OCI-LY7 (cell line): Measurements from ENCODE around the gene ACSM3. TPM values are rescaled to one million over a fixed set of nuclear protein-coding genes. Genes with fewer than 3 reads are reported as not detected.

ENCODE experiments used
- BruUV-seq: library from RNA; stranded (reverse); fragments of 400-500 nt; replicated peaks from 2 replicates; lab custom pipeline; 2021; lab: Mats Ljungman, UMichigan
- CTCF ChIA-PET: fragments of 300-600 bp; sonication (Branson Sonifier 250); formaldehyde crosslinking; loops from one replicate; lab custom pipeline; 2022; ENCODE audit warnings: antibody characterized with exemption; ENCODE audit not compliant: unreplicated experiment; lab: Charles Lee
- POLR2A ChIA-PET: fragments of 300-600 bp; sonication (Branson Sonifier 250); formaldehyde crosslinking; loops from one replicate; lab custom pipeline; 2022; ENCODE audit warnings: antibody characterized with exemption; lab: Charles Lee
- DNase-seq: peaks from one replicate; pipeline ENCODE4 v3.0.0-alpha.2; 2015; ENCODE audit warnings: low spot score
- H2AFZ ChIP-seq: fragments of 200-600 bp; sonication (generic), shearing (Covaris generic); 2 replicates; pipeline ENCODE4 v1.6.1; 2014; ENCODE audit warnings: mild to moderate bottlenecking, antibody characterized with exemption, low read length, moderate library complexity
- H3K27ac ChIP-seq: fragments of 200-600 bp; sonication (generic); 2 replicates; pipeline ENCODE4 v1.5.1; 2014; ENCODE audit warnings: mixed run types, low read depth, mild to moderate bottlenecking, moderate library complexity, low read length, inconsistent platforms; ENCODE audit not compliant: poor library complexity, severe bottlenecking
- H3K36me3 ChIP-seq: fragments of 200-600 bp; sonication (generic); 2 replicates; pipeline ENCODE4 v1.6.1; 2014; ENCODE audit warnings: mild to moderate bottlenecking, antibody characterized with exemption, low read length, moderate library complexity, mixed read lengths; ENCODE audit not compliant: insufficient read depth
- H3K4me1 ChIP-seq: fragments of 200-600 bp; sonication (generic); 2 replicates; pipeline ENCODE4 v1.5.1; 2014; ENCODE audit warnings: mild to moderate bottlenecking, low read length; ENCODE audit not compliant: insufficient read depth, poor library complexity, severe bottlenecking
- H3K4me2 ChIP-seq: fragments of 200-600 bp; sonication (generic); 2 replicates; pipeline ENCODE4 v1.6.1; 2014; ENCODE audit warnings: mild to moderate bottlenecking, low read length
- H3K4me3 ChIP-seq: fragments of 200-600 bp; sonication (generic); 2 replicates; pipeline ENCODE4 v1.5.1; 2014; ENCODE audit warnings: mild to moderate bottlenecking, low read depth, low read length; ENCODE audit not compliant: poor library complexity, severe bottlenecking
- H3K79me2 ChIP-seq: fragments of 200-600 bp; sonication (generic); 2 replicates; pipeline ENCODE4 v1.6.1; 2016; ENCODE audit warnings: low read depth, mild to moderate bottlenecking, low read length, moderate library complexity, mixed read lengths; ENCODE audit not compliant: insufficient read depth
- H3K9me2 ChIP-seq: fragments of 200-600 bp; sonication (generic); 2 replicates; pipeline ENCODE4 v1.6.1; 2016; ENCODE audit warnings: mild to moderate bottlenecking, low read length, mixed read lengths; ENCODE audit not compliant: insufficient read depth
- H3K9me3 ChIP-seq: fragments of 200-600 bp; sonication (generic); 2 replicates; pipeline ENCODE4 v1.6.1; 2014; ENCODE audit warnings: mild to moderate bottlenecking, mixed run types, low read length, mixed read lengths
- H4K20me1 ChIP-seq: fragments of 200-600 bp; sonication (generic); 2 replicates; pipeline ENCODE4 v1.6.1; 2014; ENCODE audit warnings: mild to moderate bottlenecking, antibody characterized with exemption, low read length, moderate library complexity, mixed read lengths; ENCODE audit not compliant: insufficient read depth
- CTCF ChIP-seq: fragments of 200-600 bp; sonication (generic); conservative IDR thresholded peaks from 2 replicates; pipeline ENCODE4 v1.5.1; 2014; ENCODE audit warnings: mild to moderate bottlenecking, antibody characterized with exemption, low read length, moderate library complexity, mixed read lengths
- EZH2phosphoT487 ChIP-seq: fragments of 200-600 bp; sonication (generic); IDR thresholded peaks from 2 replicates; pipeline ENCODE4 v1.6.1; 2018; ENCODE audit warnings: low read depth, borderline replicate concordance, mild to moderate bottlenecking, mixed run types, antibody characterized with exemption, low read length, moderate library complexity, mixed read lengths
- intact Hi-C: fragments of 100-400 bp; cut with micrococcal nuclease; formaldehyde crosslinking; loops from one replicate; pipeline ENCODE4 v1.10.0; 2022; ENCODE audit not compliant: unreplicated experiment
- total RNA-seq, 2 experiments: library from RNA; depleted of rRNA in 1 of 2; stranded (reverse); fragments of >200 nt in 1 of 2; shearing (Covaris generic) in 1 of 2; gene quantifications; 2 replicates each; pipeline ENCODE4 v1.2.3, GENCODE V29; 2014 to 2022

The ACSM3 gene
- total RNA-seq, 2 experiments from 2014 or later = 2.8 to 4.5 TPM

- TF ChIP-seq CTCF (no peak), EZH2phosphoT487 (no peak)
- DNase-seq = no peak
- intact Hi-C loops = no loop called here
- Histone ChIP-seq H3K9me2 (no peaks in the 10 kb centered on the region), H4K20me1 (peaks cover 11% of the 10 kb centered on the region), H3K4me3 (no peak overlapping the region), H3K9me3 (peaks cover 13% of the 10 kb centered on the region; the same call in 1 of the 2 replicates), H3K27ac (no peak overlapping the region), H3K4me2 (no peak overlapping the region), H2AFZ (no peak overlapping the region), H3K4me1 (peaks cover 8% of the 10 kb centered on the region), H3K79me2 (peaks cover 12% of the 10 kb centered on the region), H3K36me3 (peaks cover 8% of the 10 kb centered on the region; the same call in 1 of the 2 replicates)
- BruUV-seq = no TSS peak
- POLR2A ChIA-PET = interaction anchor here (0.6 kb wide), 1 partner anchor 86 kb away, joined by 3 read pairs; no protein-coding TSS in a partner anchor
- CTCF ChIA-PET = no interaction called here
These were observed 18.8 kb upstream of the ACSM3 start for GRCh38 chr16:20744922-20745440.

- intact Hi-C loops = no loop called here
- no peaks in the 10 kb centered on the region for H3K79me2 ChIP-seq
- peaks cover 13% of the 10 kb centered on the region; the same call in 1 of the 2 replicates for H3K9me3 ChIP-seq
- TF ChIP-seq CTCF (no peak), EZH2phosphoT487 (no peak)
- peaks cover 2% of the 10 kb centered on the region for H3K4me1 ChIP-seq
- H3K9me2 ChIP-seq = no peaks in the 10 kb centered on the region
- ChIA-PET CTCF (no interaction called here), POLR2A (no interaction called here)
- H4K20me1 ChIP-seq = no peaks in the 10 kb centered on the region
- no peak overlapping the region for H3K27ac ChIP-seq
- no peak overlapping the region for H3K4me2 ChIP-seq
- H3K36me3 ChIP-seq = no peaks in the 10 kb centered on the region
- H3K4me3 ChIP-seq = no peak overlapping the region
- H2AFZ ChIP-seq = no peak overlapping the region
- no TSS peak for BruUV-seq
- no peak for DNase-seq
These were observed 17.4 kb upstream of the ACSM3 start for GRCh38 chr16:20746461-20746860.

- Histone ChIP-seq H3K4me3 (no peak overlapping the region), H3K79me2 (no peaks in the 10 kb centered on the region), H3K9me3 (peaks cover 13% of the 10 kb centered on the region; the same call in 1 of the 2 replicates), H3K36me3 (no peaks in the 10 kb centered on the region), H3K4me1 (no peaks in the 10 kb centered on the region), H3K4me2 (no peak overlapping the region), H2AFZ (no peak overlapping the region), H3K27ac (no peak overlapping the region), H4K20me1 (no peaks in the 10 kb centered on the region), H3K9me2 (no peaks in the 10 kb centered on the region)
- DNase-seq = peak; percentile 19
- TF ChIP-seq CTCF (no peak), EZH2phosphoT487 (no peak)
- no TSS peak for BruUV-seq
- intact Hi-C loops = no loop called here
- ChIA-PET POLR2A (no interaction called here), CTCF (no interaction called here)
These were observed 16.6 kb upstream of the ACSM3 start for GRCh38 chr16:20747030-20747816.
